Subcutaneous adipose tissue (tissue), 4 donors: ENCODE results near the gene FRAS1. TPM values are rescaled to one million over a fixed set of nuclear protein-coding genes. Genes with fewer than 3 reads are reported as not detected.

Experiments
- CTCF ChIP-seq: fragments of 450-650 bp; IDR thresholded peaks from one replicate; pipeline ENCODE4 v1.5.1; 2016; ENCODE audit warnings: low read depth, mild to moderate bottlenecking, control low read depth, antibody characterized with exemption, moderate library complexity
- total RNA-seq, 4 donors: library from RNA; depleted of rRNA; stranded (reverse); fragments of >200 nt; gene quantifications; one replicate each; pipeline ENCODE4 v1.1.0, GENCODE V29; 2016

The FRAS1 gene
- total RNA-seq, 4 donors from 2014 or later: 2.2 to 6.0 (median 3.6) TPM

- no peak for TF ChIP-seq CTCF
Observed at GRCh38 chr4:78336093-78336943, 279.2 kb downstream of the FRAS1 start.

GRCh38 chr4:78337244-78338020, 280.3 kb downstream of the FRAS1 start:
- TF ChIP-seq CTCF: no peak

- no peak for TF ChIP-seq CTCF
Observed at GRCh38 chr4:78342125-78342524, 285.0 kb downstream of the FRAS1 start.

GRCh38 chr4:78343682-78344081, 286.6 kb downstream of the FRAS1 start:
- no peak for TF ChIP-seq CTCF

- TF ChIP-seq CTCF: no peak
Observed at GRCh38 chr4:78345237-78345636, 288.1 kb downstream of the FRAS1 start.

GRCh38 chr4:78346222-78346621, 289.1 kb downstream of the FRAS1 start:
- no peak for TF ChIP-seq CTCF

GRCh38 chr4:78347527-78347926, 290.4 kb downstream of the FRAS1 start:
- TF ChIP-seq CTCF: no peak
